HCT116 (cell line): ENCODE data around the gene MS4A15.

Experiments
- CTCF ChIP-seq, 3 experiments: fragments of 200-600 bp in 1 of 3; sonication (generic) in 1 of 3; IDR thresholded peaks in 2 of 3; conservative IDR thresholded peaks in 1 of 3; 2 replicates each; pipeline ENCODE4 v1.5.1; 2012 to 2017; ENCODE audit warnings: low read depth in 2 of 3, low read length in 2 of 3, antibody characterized with exemption in 1 of 3, borderline replicate concordance in 1 of 3, control low read depth in 1 of 3, mild to moderate bottlenecking in 1 of 3, mixed read lengths in 1 of 3, mixed run types in 1 of 3, moderate library complexity in 1 of 3; ENCODE audit not compliant: insufficient read depth in 1 of 3
- EZH2 ChIP-seq: fragments of 200-600 bp; sonication (generic); IDR thresholded peaks from 2 replicates; pipeline ENCODE4 v1.6.1; 2017; ENCODE audit warnings: antibody characterized with exemption, mixed run types
- FOSL1 ChIP-seq: IDR thresholded peaks from 2 replicates; pipeline ENCODE4 v1.6.1; 2012; ENCODE audit warnings: low read depth
- POLR2A ChIP-seq: IDR thresholded peaks from 2 replicates; pipeline ENCODE4 v1.7.0; 2011; ENCODE audit warnings: borderline replicate concordance; ENCODE audit not compliant: insufficient read depth, insufficient read length; ENCODE audit errors: extremely low read depth
- POLR2AphosphoS5 ChIP-seq: IDR thresholded peaks from 2 replicates; pipeline ENCODE4 v1.6.1; 2011; ENCODE audit warnings: mild to moderate bottlenecking, low read depth, low read length, moderate library complexity
- RAD21 ChIP-seq: IDR thresholded peaks from 2 replicates; pipeline ENCODE4 v1.6.1; 2012; ENCODE audit warnings: low read depth, mild to moderate bottlenecking
- REST ChIP-seq: IDR thresholded peaks from 2 replicates; pipeline ENCODE4 v1.6.1; 2012; ENCODE audit warnings: low read depth
- SP1 ChIP-seq: IDR thresholded peaks from 2 replicates; pipeline ENCODE4 v1.6.1; 2012; ENCODE audit warnings: low read depth
- ZNF274 ChIP-seq: fragments of 200-500 bp; sonication (Bioruptor generic); IDR thresholded peaks from 2 replicates; pipeline ENCODE4 v1.6.1; 2014; ENCODE audit warnings: mild to moderate bottlenecking, low read depth, low read length, inconsistent platforms

- TF ChIP-seq CTCF (IDR thresholded peaks at IDR 0.05 in 2 of 3, conservative IDR thresholded peaks at IDR 0.05 in 1 of 3; ENCODE audit: borderline replicate concordance in 1 of 3, insufficient read depth in 1 of 3, low read depth in 2 of 3, low read length in 2 of 3) (no peak), POLR2AphosphoS5 (no peak), SP1 (no peak), FOSL1 (no peak), REST (no peak), POLR2A (no peak), EZH2 (no peak), ZNF274 (no peak), RAD21 (no peak)
Measured at GRCh38 chr11:60771879-60772525, 15.3 kb downstream of the MS4A15 start.
